Measurements from ENCODE around the gene EIF3F. TPM values are rescaled to one million over a fixed set of nuclear protein-coding genes. Genes with fewer than 3 reads are reported as not detected.

The EIF3F gene
- total and polyA plus RNA-seq, 2 of the 13 experiments (the other 11 are each of a cell fraction or from before 2014, with no cell fraction given) = 109 to 191 TPM

DNA sequence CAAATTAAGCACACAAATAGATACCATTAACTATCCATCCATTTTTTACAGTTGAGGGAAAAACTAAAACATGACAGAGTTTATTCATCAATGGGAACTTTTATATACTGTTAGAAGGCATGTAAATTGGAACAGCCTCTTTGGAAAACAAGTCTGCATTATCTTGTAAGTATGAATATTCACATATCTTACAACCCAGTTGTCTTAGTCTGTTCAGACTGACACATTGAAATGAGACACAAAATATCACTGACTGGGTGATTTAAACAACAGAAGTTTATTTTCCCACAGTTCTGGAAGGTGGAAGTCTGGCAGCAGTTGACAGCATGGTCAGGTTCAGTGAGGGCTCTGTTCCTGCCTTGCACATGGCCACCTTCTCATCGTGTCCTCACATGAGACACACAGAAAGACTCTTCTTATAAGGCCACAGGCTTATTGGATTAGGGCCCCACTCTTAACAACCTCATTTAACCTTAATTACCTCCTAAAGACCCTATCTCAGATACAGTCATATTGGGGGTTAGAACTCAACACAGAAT, 5.4 kb upstream of the EIF3F start:
- WGBS (ENCODE audit: low lambda C conversion rate) = 0% methylated on average over 1 of the region's 1 CpG
- no peaks in the 10 kb centered on the region for H4K20me1 ChIP-seq (ENCODE audit: insufficient read depth, low read length)
- no peak overlapping the region for H3K27ac ChIP-seq (ENCODE audit: extremely low read length, insufficient read depth, low read length)
- no peak overlapping the region for H3K4me2 ChIP-seq (ENCODE audit: low read depth, low read length)
- no peak overlapping the region for H2AFZ ChIP-seq (ENCODE audit: low read length)
- no TSS peak for BruUV-seq (replicated peaks)
- FAIRE-seq (no peak), ATAC-seq (no peak), DNase-seq (ENCODE audit: low spot score) (no peak)
- CTCF ChIA-PET (ENCODE audit: low intra/inter-chr PET ratio, low total read pairs) = no interaction called here
- intact Hi-C loops (cut with micrococcal nuclease; ENCODE audit: unreplicated experiment) = no loop called here
- H3K4me3 ChIP-seq (replicated peaks in 1 of 3; ENCODE audit: insufficient read depth in 1 of 3, low read depth in 2 of 3, low read length in 3 of 3) = no peak overlapping the region
- no peak for TF ChIP-seq ZBTB21 (CRISPR knock-in tag; IDR thresholded peaks at IDR 0.05)
- no peak for TF ChIP-seq SP2 (CRISPR knock-in tag; IDR thresholded peaks at IDR 0.05)
- no peak for TF ChIP-seq JARID2 (CRISPR knock-in tag; IDR thresholded peaks at IDR 0.05; ENCODE audit: insufficient replicate concordance)
- TF ChIP-seq RARG (CRISPR knock-in tag; IDR thresholded peaks at IDR 0.05; ENCODE audit: low read depth) = no peak
- no peak for TF ChIP-seq SUZ12 (IDR thresholded peaks at IDR 0.05; ENCODE audit: low read depth, low read length)
- no peak for TF ChIP-seq ZNF253 (CRISPR knock-in tag; IDR thresholded peaks at IDR 0.05; ENCODE audit: borderline replicate concordance)
- TF ChIP-seq ZC3H4 (CRISPR knock-in tag; IDR thresholded peaks at IDR 0.05; ENCODE audit: borderline replicate concordance) = no peak
- TF ChIP-seq, protein P1, sequence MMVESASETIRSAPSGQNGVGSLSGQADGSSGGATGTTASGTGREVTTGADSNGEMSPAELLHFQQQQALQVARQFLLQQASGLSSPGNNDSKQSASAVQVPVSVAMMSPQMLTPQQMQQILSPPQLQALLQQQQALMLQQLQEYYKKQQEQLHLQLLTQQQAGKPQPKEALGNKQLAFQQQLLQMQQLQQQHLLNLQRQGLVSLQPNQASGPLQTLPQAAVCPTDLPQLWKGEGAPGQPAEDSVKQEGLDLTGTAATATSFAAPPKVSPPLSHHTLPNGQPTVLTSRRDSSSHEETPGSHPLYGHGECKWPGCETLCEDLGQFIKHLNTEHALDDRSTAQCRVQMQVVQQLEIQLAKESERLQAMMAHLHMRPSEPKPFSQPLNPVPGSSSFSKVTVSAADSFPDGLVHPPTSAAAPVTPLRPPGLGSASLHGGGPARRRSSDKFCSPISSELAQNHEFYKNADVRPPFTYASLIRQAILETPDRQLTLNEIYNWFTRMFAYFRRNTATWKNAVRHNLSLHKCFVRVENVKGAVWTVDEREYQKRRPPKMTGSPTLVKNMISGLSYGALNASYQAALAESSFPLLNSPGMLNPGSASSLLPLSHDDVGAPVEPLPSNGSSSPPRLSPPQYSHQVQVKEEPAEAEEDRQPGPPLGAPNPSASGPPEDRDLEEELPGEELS (CRISPR knock-in tag; IDR thresholded peaks at IDR 0.05) = no peak
- TF ChIP-seq, protein P2, sequence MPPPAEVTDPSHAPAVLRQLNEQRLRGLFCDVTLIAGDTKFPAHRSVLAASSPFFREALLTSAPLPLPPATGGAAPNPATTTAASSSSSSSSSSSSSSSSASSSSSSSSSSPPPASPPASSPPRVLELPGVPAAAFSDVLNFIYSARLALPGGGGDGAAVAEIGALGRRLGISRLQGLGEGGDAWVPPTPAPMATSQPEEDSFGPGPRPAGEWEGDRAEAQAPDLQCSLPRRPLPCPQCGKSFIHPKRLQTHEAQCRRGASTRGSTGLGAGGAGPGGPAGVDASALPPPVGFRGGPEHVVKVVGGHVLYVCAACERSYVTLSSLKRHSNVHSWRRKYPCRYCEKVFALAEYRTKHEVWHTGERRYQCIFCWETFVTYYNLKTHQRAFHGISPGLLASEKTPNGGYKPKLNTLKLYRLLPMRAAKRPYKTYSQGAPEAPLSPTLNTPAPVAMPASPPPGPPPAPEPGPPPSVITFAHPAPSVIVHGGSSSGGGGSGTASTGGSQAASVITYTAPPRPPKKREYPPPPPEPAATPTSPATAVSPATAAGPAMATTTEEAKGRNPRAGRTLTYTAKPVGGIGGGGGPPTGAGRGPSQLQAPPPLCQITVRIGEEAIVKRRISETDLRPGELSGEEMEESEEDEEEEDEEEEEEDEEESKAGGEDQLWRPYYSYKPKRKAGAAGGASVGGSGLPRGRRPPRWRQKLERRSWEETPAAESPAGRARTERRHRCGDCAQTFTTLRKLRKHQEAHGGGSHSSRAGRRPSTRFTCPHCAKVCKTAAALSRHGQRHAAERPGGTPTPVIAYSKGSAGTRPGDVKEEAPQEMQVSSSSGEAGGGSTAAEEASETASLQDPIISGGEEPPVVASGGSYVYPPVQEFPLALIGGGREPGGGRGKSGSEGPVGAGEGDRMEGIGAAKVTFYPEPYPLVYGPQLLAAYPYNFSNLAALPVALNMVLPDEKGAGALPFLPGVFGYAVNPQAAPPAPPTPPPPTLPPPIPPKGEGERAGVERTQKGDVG (CRISPR knock-in tag; IDR thresholded peaks at IDR 0.05; ENCODE audit: borderline replicate concordance) = no peak
- no peak for TF ChIP-seq ZNF550 (CRISPR knock-in tag; IDR thresholded peaks at IDR 0.05; ENCODE audit: borderline replicate concordance)
- TF ChIP-seq CC2D1A (CRISPR knock-in tag; IDR thresholded peaks at IDR 0.05) = no peak
- TF ChIP-seq ELF4 (CRISPR knock-in tag; IDR thresholded peaks at IDR 0.05; ENCODE audit: borderline replicate concordance) = no peak
- TF ChIP-seq, protein P3, sequence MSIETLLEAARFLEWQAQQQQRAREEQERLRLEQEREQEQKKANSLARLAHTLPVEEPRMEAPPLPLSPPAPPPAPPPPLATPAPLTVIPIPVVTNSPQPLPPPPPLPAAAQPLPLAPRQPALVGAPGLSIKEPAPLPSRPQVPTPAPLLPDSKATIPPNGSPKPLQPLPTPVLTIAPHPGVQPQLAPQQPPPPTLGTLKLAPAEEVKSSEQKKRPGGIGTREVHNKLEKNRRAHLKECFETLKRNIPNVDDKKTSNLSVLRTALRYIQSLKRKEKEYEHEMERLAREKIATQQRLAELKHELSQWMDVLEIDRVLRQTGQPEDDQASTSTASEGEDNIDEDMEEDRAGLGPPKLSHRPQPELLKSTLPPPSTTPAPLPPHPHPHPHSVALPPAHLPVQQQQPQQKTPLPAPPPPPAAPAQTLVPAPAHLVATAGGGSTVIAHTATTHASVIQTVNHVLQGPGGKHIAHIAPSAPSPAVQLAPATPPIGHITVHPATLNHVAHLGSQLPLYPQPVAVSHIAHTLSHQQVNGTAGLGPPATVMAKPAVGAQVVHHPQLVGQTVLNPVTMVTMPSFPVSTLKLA (IDR thresholded peaks at IDR 0.05) = no peak
- TF ChIP-seq PRPF4 (IDR thresholded peaks at IDR 0.05; ENCODE audit: low read depth, low read length, poor library complexity, severe bottlenecking) = no peak
- no peak for TF ChIP-seq PPARG (CRISPR knock-in tag; conservative IDR thresholded peaks at IDR 0.05)
- no peak for TF ChIP-seq MED13 (CRISPR knock-in tag; IDR thresholded peaks at IDR 0.05)
- TF ChIP-seq ZMAT3 (CRISPR knock-in tag; conservative IDR thresholded peaks at IDR 0.05) = no peak
- H3K27me3 ChIP-seq (ENCODE audit: control insufficient read depth in 1 of 2, insufficient read depth in 2 of 2, low read length in 2 of 2) = no peaks in the 10 kb centered on the region
- H3K9me3 ChIP-seq (ENCODE audit: low read length) = no peaks in the 10 kb centered on the region
- peaks cover 10% of the 10 kb centered on the region for H3K4me1 ChIP-seq (ENCODE audit: insufficient read depth, low read length)
- in situ Hi-C loops (cut with HindIII; ENCODE audit: extremely low pct_ligation_motif_present, low pct_unique_long_range_greater_than_20kb) = no loop called here
- H3K79me2 ChIP-seq (ENCODE audit: insufficient read depth, low read length) = no peaks in the 10 kb centered on the region
- POLR2A ChIA-PET = no interaction called here
- H3K36me3 ChIP-seq (replicated peaks in 1 of 2; ENCODE audit: control insufficient read depth in 1 of 2, insufficient read depth in 2 of 2, low read length in 2 of 2) = no peaks in the 10 kb centered on the region
- no peak overlapping the region for H3K9ac ChIP-seq (ENCODE audit: insufficient read depth, low read depth, low read length)

All from HepG2 (cell line).